VCaP (cell line): ENCODE results near the gene SLC29A3.
"Not testable (repeated sequence)": the region's sequence is repeated elsewhere in the genome, so short reads cannot be mapped to it uniquely, and the experiment has no call there.

Source experiments
- H3K27ac ChIP-seq: fragments of 450-650 bp; 2 replicates; pipeline ENCODE4 v1.5.1; 2017
- CTCF ChIP-seq: fragments of 450-650 bp; conservative IDR thresholded peaks from 2 replicates; pipeline ENCODE4 v1.5.1; 2017; ENCODE audit warnings: mild to moderate bottlenecking, moderate library complexity

Gene SLC29A3

GRCh38 chr10:71351628-71352319 is 32.7 kb downstream of the SLC29A3 start:
- H3K27ac ChIP-seq: no peak overlapping the region
- TF ChIP-seq CTCF: no peak

- no peak for TF ChIP-seq CTCF
Measured at GRCh38 chr10:71353639-71354038, 34.6 kb downstream of the SLC29A3 start.

GRCh38 chr10:71354776-71355175 is 35.7 kb downstream of the SLC29A3 start:
- no peak overlapping the region for H3K27ac ChIP-seq
- TF ChIP-seq CTCF: no peak

More at GRCh38 chr10:71353639-71354038, 34.6 kb downstream of the SLC29A3 start:
- no peak overlapping the region for H3K27ac ChIP-seq

- TF ChIP-seq CTCF: no peak
- no peak overlapping the region for H3K27ac ChIP-seq
Measured at GRCh38 chr10:71355886-71356285, 36.8 kb downstream of the SLC29A3 start.

GRCh38 chr10:71357792-71358265 is 38.8 kb downstream of the SLC29A3 start:
- TF ChIP-seq CTCF: no peak
- H3K27ac ChIP-seq: no peak overlapping the region

GRCh38 chr10:71358277-71358676 is 39.2 kb downstream of the SLC29A3 start:
- no peak for TF ChIP-seq CTCF
- no peak overlapping the region for H3K27ac ChIP-seq

GRCh38 chr10:71358906-71359305 is 39.8 kb downstream of the SLC29A3 start:
- H3K27ac ChIP-seq: not testable (repeated sequence)

- H3K27ac ChIP-seq: no peak overlapping the region
- no peak for TF ChIP-seq CTCF
Measured at GRCh38 chr10:71359364-71360046, 40.4 kb downstream of the SLC29A3 start.
